ENCODE measurements around the gene PDILT. TPM values are rescaled to one million over a fixed set of nuclear protein-coding genes. Genes with fewer than 3 reads are reported as not detected.

The PDILT gene
- total RNA-seq, 1 donor: not detected

- no peak overlapping the region for H3K4me2 ChIP-seq (ENCODE audit: insufficient read depth, low read length)
- H2AFZ ChIP-seq (ENCODE audit: low read length): no peak overlapping the region
- no peak for TF ChIP-seq CTCF (IDR thresholded peaks at IDR 0.05; ENCODE audit: extremely low read depth, low read depth, low read length)
- no peaks in the 10 kb centered on the region for H3K79me2 ChIP-seq (ENCODE audit: insufficient read depth, low read length)
- DNase-seq (ENCODE audit: insufficient read length, low spot score, missing footprints): no peak
- no peak overlapping the region for H3K4me3 ChIP-seq (ENCODE audit: insufficient read depth, low read length)
- H3K4me1 ChIP-seq (ENCODE audit: insufficient read depth, low read length): no peaks in the 10 kb centered on the region
- no peaks in the 10 kb centered on the region for H3K9me3 ChIP-seq (ENCODE audit: low read depth, low read length)
- H3K27ac ChIP-seq (ENCODE audit: low read depth, low read length): no peak overlapping the region
- no peaks in the 10 kb centered on the region for H4K20me1 ChIP-seq (ENCODE audit: insufficient read depth, low read length)
- no peaks in the 10 kb centered on the region for H3K27me3 ChIP-seq (ENCODE audit: insufficient read depth, low read length)
- H3K36me3 ChIP-seq (ENCODE audit: insufficient read depth, low read length): no peaks in the 10 kb centered on the region
These were observed 64.8 kb downstream of the PDILT start for GRCh38 chr16:20339744-20340143.

GRCh38 chr16:20336955-20337354, 67.6 kb downstream of the PDILT start:
- Histone ChIP-seq H3K27me3 (ENCODE audit: insufficient read depth, low read length) (no peaks in the 10 kb centered on the region), H2AFZ (ENCODE audit: low read length) (no peak overlapping the region), H3K9me3 (ENCODE audit: low read depth, low read length) (no peaks in the 10 kb centered on the region), H3K4me2 (ENCODE audit: insufficient read depth, low read length) (no peak overlapping the region), H3K79me2 (ENCODE audit: insufficient read depth, low read length) (no peaks in the 10 kb centered on the region), H4K20me1 (ENCODE audit: insufficient read depth, low read length) (no peaks in the 10 kb centered on the region), H3K36me3 (ENCODE audit: insufficient read depth, low read length) (no peaks in the 10 kb centered on the region), H3K4me1 (ENCODE audit: insufficient read depth, low read length) (no peaks in the 10 kb centered on the region), H3K4me3 (ENCODE audit: insufficient read depth, low read length) (no peak overlapping the region), H3K27ac (ENCODE audit: low read depth, low read length) (no peak overlapping the region)
- no peak for TF ChIP-seq CTCF (IDR thresholded peaks at IDR 0.05; ENCODE audit: extremely low read depth, low read depth, low read length)
- DNase-seq (ENCODE audit: insufficient read length, low spot score, missing footprints): no peak

- H4K20me1 ChIP-seq (ENCODE audit: insufficient read depth, low read length): no peaks in the 10 kb centered on the region
- no peaks in the 10 kb centered on the region for H3K9me3 ChIP-seq (ENCODE audit: low read depth, low read length)
- H3K4me2 ChIP-seq (ENCODE audit: insufficient read depth, low read length): no peak overlapping the region
- no peaks in the 10 kb centered on the region for H3K27me3 ChIP-seq (ENCODE audit: insufficient read depth, low read length)
- H3K4me1 ChIP-seq (ENCODE audit: insufficient read depth, low read length): no peaks in the 10 kb centered on the region
- TF ChIP-seq CTCF (IDR thresholded peaks at IDR 0.05; ENCODE audit: extremely low read depth, low read depth, low read length): no peak
- H3K79me2 ChIP-seq (ENCODE audit: insufficient read depth, low read length): no peaks in the 10 kb centered on the region
- no peak for DNase-seq (ENCODE audit: insufficient read length, low spot score, missing footprints)
- H3K27ac ChIP-seq (ENCODE audit: low read depth, low read length): no peak overlapping the region
- no peak overlapping the region for H3K4me3 ChIP-seq (ENCODE audit: insufficient read depth, low read length)
- H3K36me3 ChIP-seq (ENCODE audit: insufficient read depth, low read length): no peaks in the 10 kb centered on the region
- H2AFZ ChIP-seq (ENCODE audit: low read length): no peak overlapping the region
These were observed 70.1 kb downstream of the PDILT start for GRCh38 chr16:20334396-20334795.

GRCh38 chr16:20333120-20333519, 71.4 kb downstream of the PDILT start:
- H3K4me3 ChIP-seq (ENCODE audit: insufficient read depth, low read length): no peak overlapping the region
- H3K9me3 ChIP-seq (ENCODE audit: low read depth, low read length): no peaks in the 10 kb centered on the region
- no peaks in the 10 kb centered on the region for H3K27me3 ChIP-seq (ENCODE audit: insufficient read depth, low read length)
- no peak overlapping the region for H3K27ac ChIP-seq (ENCODE audit: low read depth, low read length)
- no peak for DNase-seq (ENCODE audit: insufficient read length, low spot score, missing footprints)
- H2AFZ ChIP-seq (ENCODE audit: low read length): no peak overlapping the region
- H3K36me3 ChIP-seq (ENCODE audit: insufficient read depth, low read length): no peaks in the 10 kb centered on the region
- no peak overlapping the region for H3K4me2 ChIP-seq (ENCODE audit: insufficient read depth, low read length)
- H3K79me2 ChIP-seq (ENCODE audit: insufficient read depth, low read length): no peaks in the 10 kb centered on the region
- TF ChIP-seq CTCF (IDR thresholded peaks at IDR 0.05; ENCODE audit: extremely low read depth, low read depth, low read length): no peak
- no peaks in the 10 kb centered on the region for H3K4me1 ChIP-seq (ENCODE audit: insufficient read depth, low read length)
- H4K20me1 ChIP-seq (ENCODE audit: insufficient read depth, low read length): no peaks in the 10 kb centered on the region
